K562 (cell line): Measurements from ENCODE around the gene GNG7. TPM values are rescaled to one million over a fixed set of nuclear protein-coding genes. Genes with fewer than 3 reads are reported as not detected.

Experiments
- ATAC-seq: fragments of 200-7000 bp; cut with Tn5 transposase; 3 replicates; pipeline ENCODE4 v1.9.1; 2020; ENCODE audit warnings: moderate library complexity
- BruUV-seq: library from RNA; stranded (reverse); fragments of 400-500 nt; replicated peaks from 2 replicates; lab custom pipeline; 2021; lab: Mats Ljungman, UMichigan
- CTCF ChIA-PET: fragments of 300-600 bp; formaldehyde crosslinking; extraction: SDS; loops from one replicate; lab custom pipeline; 2021; ENCODE audit warnings: low intra/inter-chr PET ratio; lab: Yijun Ruan, JAX
- POLR2A ChIA-PET: fragments of 300-600, 350-650 bp; sonication (Branson Sonifier 250); formaldehyde crosslinking; extraction: SDS; loops from one replicate; lab custom pipeline; 2021; ENCODE audit warnings: antibody characterized with exemption, inconsistent platforms; lab: Yijun Ruan, JAX
- DNase-seq, 4 experiments: peaks; one replicate each; pipeline versions ENCODE4 v3.0.0 to v3.0.0-alpha.2; 2011 to 2018; ENCODE audit warnings: low spot score in 3 of 4, mixed read lengths in 3 of 4; ENCODE audit errors: extremely low read depth in 1 of 4
- FAIRE-seq: peaks from 2 replicates; lab custom pipeline; 2011; peaks lifted over from hg19 to GRCh38; lab: Jason Lieb, UNC
- H2AFZ ChIP-seq: 2 replicates; pipeline ENCODE4 v1.6.0; 2011; ENCODE audit warnings: low read depth, low read length, control low read depth, inconsistent platforms
- H3K27ac ChIP-seq: fragments of 200-600 bp; 3 replicates; pipeline ENCODE4 v1.8.0; 2011; ENCODE audit warnings: low read depth, mild to moderate bottlenecking, control low read depth, inconsistent platforms, low read length, moderate library complexity, mixed read lengths; ENCODE audit errors: extremely low read depth
- H3K27me3 ChIP-seq, 2 experiments: fragments of 300-600 bp in 1 of 2; 2 replicates in 1 of 2; 3 replicates in 1 of 2; pipeline versions ENCODE4 v1.6.0 to v1.8.0; 2011; ENCODE audit warnings: inconsistent platforms in 2 of 2, low read length in 2 of 2, mild to moderate bottlenecking in 1 of 2, mixed read lengths in 1 of 2, moderate library complexity in 1 of 2; ENCODE audit not compliant: control insufficient read depth in 2 of 2, insufficient read depth in 2 of 2
- H3K36me3 ChIP-seq: fragments of 300-600 bp; 3 replicates; pipeline ENCODE4 v1.8.0; 2011; ENCODE audit warnings: mild to moderate bottlenecking, low read length, inconsistent platforms; ENCODE audit not compliant: control insufficient read depth, insufficient read depth
- H3K4me1 ChIP-seq, 2 experiments: fragments of 200-600 bp in 1 of 2; replicated peaks in 1 of 2; 2 replicates in 1 of 2; 3 replicates in 1 of 2; pipeline versions ENCODE4 v1.5.1 to v1.8.0; 2011; ENCODE audit warnings: inconsistent platforms in 2 of 2, low read length in 2 of 2, mild to moderate bottlenecking in 1 of 2, mixed read lengths in 1 of 2, moderate library complexity in 1 of 2; ENCODE audit not compliant: control insufficient read depth in 2 of 2, insufficient read depth in 2 of 2
- H3K4me2 ChIP-seq: 2 replicates; pipeline ENCODE4 v1.6.1; 2011; ENCODE audit warnings: low read length, control low read depth, inconsistent platforms, mixed read lengths; ENCODE audit not compliant: insufficient read depth
- H3K4me3 ChIP-seq: fragments of 200-600 bp; sonication (generic), shearing (Covaris generic); 2 replicates; pipeline ENCODE4 v1.5.1; 2016; ENCODE audit warnings: control low read depth, inconsistent platforms
- H3K79me2 ChIP-seq: fragments of 200-600 bp; 3 replicates; pipeline ENCODE4 v1.8.0; 2011; ENCODE audit warnings: low read length, inconsistent platforms; ENCODE audit not compliant: control insufficient read depth, insufficient read depth
- H3K9ac ChIP-seq, 2 experiments: 2 replicates each; pipeline versions ENCODE4 v1.6.0 to v1.6.1; 2011; ENCODE audit warnings: low read depth in 2 of 2, low read length in 2 of 2, control low read depth in 1 of 2, inconsistent platforms in 1 of 2, mild to moderate bottlenecking in 1 of 2, mixed read lengths in 1 of 2; ENCODE audit not compliant: insufficient read depth in 1 of 2
- H3K9me1 ChIP-seq: one replicate; pipeline ENCODE4 v1.6.0; 2011; ENCODE audit warnings: inconsistent platforms, mild to moderate bottlenecking, low read length, moderate library complexity; ENCODE audit not compliant: control insufficient read depth, insufficient read depth
- H3K9me3 ChIP-seq: replicated peaks from 2 replicates; pipeline ENCODE4 v1.5.1; 2011; ENCODE audit warnings: low read depth, low read length, inconsistent platforms; ENCODE audit not compliant: control insufficient read depth, insufficient read depth
- H4K20me1 ChIP-seq: replicated peaks from 2 replicates; pipeline ENCODE4 v1.6.1; 2011; ENCODE audit warnings: low read length, inconsistent platforms, mixed read lengths; ENCODE audit not compliant: control insufficient read depth, insufficient read depth
- KLF6 ChIP-seq: fragments of 250-450 bp; sonication (Bioruptor Pico); IDR thresholded peaks from 2 replicates; pipeline ENCODE4 v1.4.0; 2020; ENCODE audit warnings: mild to moderate bottlenecking, moderate library complexity, borderline replicate concordance
- NCOA2 ChIP-seq, 2 experiments: fragments of 450-650 bp; IDR thresholded peaks; 2 replicates each; pipeline ENCODE4 v1.6.1; 2018; ENCODE audit warnings: mild to moderate bottlenecking in 2 of 2, moderate library complexity in 1 of 2; ENCODE audit not compliant: partially characterized antibody in 2 of 2
- ZBTB7A ChIP-seq: IDR thresholded peaks from 2 replicates; pipeline ENCODE4 v1.6.1; 2011; ENCODE audit warnings: low read depth, mild to moderate bottlenecking, low read length, moderate library complexity, borderline replicate concordance; ENCODE audit not compliant: control insufficient read depth
- ZSCAN32 ChIP-seq: fragments of 450-650 bp; formaldehyde crosslinking; IDR thresholded peaks from 2 replicates; pipeline ENCODE4 v1.4.0; 2020; ENCODE audit warnings: mild to moderate bottlenecking, moderate library complexity
- WGBS: fragments of 100-300 bp; shearing (Covaris generic); methylation state at CpG from one replicate; pipeline ENCODE4 v1.1.6; 2016; ENCODE audit warnings: low coverage, mixed read lengths; ENCODE audit not compliant: insufficient coverage; ENCODE audit errors: missing lambda C conversion rate; 5-methylcytosine and 5-hydroxymethylcytosine counted together
- in situ Hi-C: fragments of 300-500 bp; cut with MboI; formaldehyde crosslinking; loops from 4 replicates; pipeline ENCODE4 v1.15.0; 2018; ENCODE audit warnings: inconsistent platforms, mixed read lengths
- intact Hi-C: fragments of 100-400 bp; cut with micrococcal nuclease; formaldehyde crosslinking; loops from 2 replicates; pipeline ENCODE4 v1.14.2; 2022
- polyA plus RNA-seq, 8 experiments: library from polyadenylated mRNA; depleted of rRNA in 4 of 8; stranded (reverse) in 5 of 8; unstranded in 3 of 8; fragments of >200 nt; fragmentation: Nextera tagmentation in 2 of 8; fragmentation: Illumina TruSeq in 1 of 8; extraction: Ambion mirVana in 2 of 8; extraction: Trizol in 1 of 8; gene quantifications; 2 replicates each; pipeline versions ENCODE4 v1.2.1 to v1.2.3, GENCODE V29; 2011 to 2014; ENCODE audit warnings: inconsistent platforms in 1 of 8, missing spikeins in 1 of 8
- total RNA-seq, 7 experiments: library from RNA; depleted of rRNA in 6 of 7; stranded (reverse); fragments of >200 nt in 6 of 7; fragmentation: Illumina TruSeq in 2 of 7; extraction: Trizol in 2 of 7; gene quantifications; 2 replicates each; pipeline versions ENCODE4 v1.2.1 to v1.2.3, GENCODE V29; 2011 to 2021; ENCODE audit warnings: low replicate concordance in 1 of 7
- TF ChIP-seq, protein P1 (sequence below): sonication (generic); IDR thresholded peaks from 2 replicates; pipeline ENCODE4 v1.6.1; 2016
- TF ChIP-seq, protein P2 (sequence below), 2 experiments: IDR thresholded peaks; 2 replicates each; pipeline ENCODE4 v1.6.1; 2012; ENCODE audit warnings: improper control_type of control experiment in 2 of 2, low read depth in 2 of 2, low read length in 2 of 2, borderline replicate concordance in 1 of 2
- TF ChIP-seq, protein P3 (sequence below): fragments of 450-650 bp; IDR thresholded peaks from 2 replicates; pipeline ENCODE4 v1.6.1; 2016

The GNG7 gene
- total and polyA plus RNA-seq, 9 of the 15 experiments (the other 6 are each of a cell fraction or from before 2014, with no cell fraction given) = 0.01 to 0.20 (median 0.06) TPM; not detected in 1

DNA sequence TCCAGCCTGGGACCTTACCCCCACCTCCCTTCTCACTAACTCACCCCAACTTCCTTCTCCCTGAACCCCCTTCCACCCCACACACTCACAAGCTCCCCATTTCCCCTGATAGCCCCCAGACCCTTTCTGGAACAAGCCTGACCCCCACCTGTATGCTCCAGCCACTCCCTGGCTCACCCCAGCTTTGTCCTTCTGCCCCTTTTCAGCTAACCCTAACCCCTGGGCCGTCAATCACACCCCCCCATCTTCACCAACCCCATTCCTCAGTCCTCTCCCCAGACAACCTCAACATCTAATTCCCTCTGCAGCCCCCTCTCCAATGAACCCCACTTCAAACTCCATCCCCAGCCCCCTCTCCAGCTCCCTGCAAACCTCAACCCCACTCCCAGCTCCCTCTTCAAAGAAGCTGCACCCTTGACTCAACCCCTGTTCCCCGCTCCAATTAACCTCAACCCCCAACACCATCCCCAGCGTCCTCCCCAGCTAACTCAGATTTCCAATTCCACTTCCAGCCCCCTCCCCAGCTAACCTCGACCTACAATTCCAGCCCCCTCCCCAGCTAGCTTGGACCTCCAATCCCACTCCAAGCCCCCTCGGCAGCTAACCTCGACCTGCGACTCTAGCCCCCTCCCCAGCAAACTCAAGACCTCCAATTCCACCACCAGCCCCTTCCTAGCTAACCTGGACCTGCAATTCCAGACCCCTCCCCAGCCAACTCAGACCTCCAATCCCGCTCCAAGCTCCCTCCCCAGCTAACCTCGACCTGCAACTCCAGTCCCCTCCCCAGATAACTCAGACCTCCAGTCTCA is 929 bp downstream of the GNG7 start:
- H3K9me1 ChIP-seq = no peaks in the 10 kb centered on the region
- no peaks in the 10 kb centered on the region for H3K9me3 ChIP-seq
- no peaks in the 10 kb centered on the region for H3K36me3 ChIP-seq
- FAIRE-seq (no peak), DNase-seq (no peak), ATAC-seq (no peak)
- no peaks in the 10 kb centered on the region for H4K20me1 ChIP-seq
- no peak overlapping the region for H3K27ac ChIP-seq
- no peaks in the 10 kb centered on the region for H3K79me2 ChIP-seq
- peaks cover 0 to 13% of the 10 kb centered on the region in 2 experiments; a peak in 2 of 5 replicates for H3K4me1 ChIP-seq
- TF ChIP-seq, protein P1, sequence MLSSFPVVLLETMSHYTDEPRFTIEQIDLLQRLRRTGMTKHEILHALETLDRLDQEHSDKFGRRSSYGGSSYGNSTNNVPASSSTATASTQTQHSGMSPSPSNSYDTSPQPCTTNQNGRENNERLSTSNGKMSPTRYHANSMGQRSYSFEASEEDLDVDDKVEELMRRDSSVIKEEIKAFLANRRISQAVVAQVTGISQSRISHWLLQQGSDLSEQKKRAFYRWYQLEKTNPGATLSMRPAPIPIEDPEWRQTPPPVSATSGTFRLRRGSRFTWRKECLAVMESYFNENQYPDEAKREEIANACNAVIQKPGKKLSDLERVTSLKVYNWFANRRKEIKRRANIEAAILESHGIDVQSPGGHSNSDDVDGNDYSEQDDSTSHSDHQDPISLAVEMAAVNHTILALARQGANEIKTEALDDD = no peak
- no peak for TF ChIP-seq KLF6
- TF ChIP-seq, protein P2, sequence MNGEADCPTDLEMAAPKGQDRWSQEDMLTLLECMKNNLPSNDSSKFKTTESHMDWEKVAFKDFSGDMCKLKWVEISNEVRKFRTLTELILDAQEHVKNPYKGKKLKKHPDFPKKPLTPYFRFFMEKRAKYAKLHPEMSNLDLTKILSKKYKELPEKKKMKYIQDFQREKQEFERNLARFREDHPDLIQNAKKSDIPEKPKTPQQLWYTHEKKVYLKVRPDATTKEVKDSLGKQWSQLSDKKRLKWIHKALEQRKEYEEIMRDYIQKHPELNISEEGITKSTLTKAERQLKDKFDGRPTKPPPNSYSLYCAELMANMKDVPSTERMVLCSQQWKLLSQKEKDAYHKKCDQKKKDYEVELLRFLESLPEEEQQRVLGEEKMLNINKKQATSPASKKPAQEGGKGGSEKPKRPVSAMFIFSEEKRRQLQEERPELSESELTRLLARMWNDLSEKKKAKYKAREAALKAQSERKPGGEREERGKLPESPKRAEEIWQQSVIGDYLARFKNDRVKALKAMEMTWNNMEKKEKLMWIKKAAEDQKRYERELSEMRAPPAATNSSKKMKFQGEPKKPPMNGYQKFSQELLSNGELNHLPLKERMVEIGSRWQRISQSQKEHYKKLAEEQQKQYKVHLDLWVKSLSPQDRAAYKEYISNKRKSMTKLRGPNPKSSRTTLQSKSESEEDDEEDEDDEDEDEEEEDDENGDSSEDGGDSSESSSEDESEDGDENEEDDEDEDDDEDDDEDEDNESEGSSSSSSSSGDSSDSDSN (IDR thresholded peaks at IDR 0.05; ENCODE audit: borderline replicate concordance in 1 of 2, low read depth in 2 of 2, low read length in 2 of 2) = no peak
- TF ChIP-seq NCOA2 (IDR thresholded peaks at IDR 0.05; ENCODE audit: partially characterized antibody in 2 of 2) = no peak
- TF ChIP-seq ZSCAN32 (CRISPR knock-in tag) = no peak
- TF ChIP-seq, protein P3, sequence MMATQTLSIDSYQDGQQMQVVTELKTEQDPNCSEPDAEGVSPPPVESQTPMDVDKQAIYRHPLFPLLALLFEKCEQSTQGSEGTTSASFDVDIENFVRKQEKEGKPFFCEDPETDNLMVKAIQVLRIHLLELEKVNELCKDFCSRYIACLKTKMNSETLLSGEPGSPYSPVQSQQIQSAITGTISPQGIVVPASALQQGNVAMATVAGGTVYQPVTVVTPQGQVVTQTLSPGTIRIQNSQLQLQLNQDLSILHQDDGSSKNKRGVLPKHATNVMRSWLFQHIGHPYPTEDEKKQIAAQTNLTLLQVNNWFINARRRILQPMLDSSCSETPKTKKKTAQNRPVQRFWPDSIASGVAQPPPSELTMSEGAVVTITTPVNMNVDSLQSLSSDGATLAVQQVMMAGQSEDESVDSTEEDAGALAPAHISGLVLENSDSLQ = peak; percentile 49
- TF ChIP-seq ZBTB7A = peak; percentile 48; the same call in 1 of the 2 replicates
- H3K27me3 ChIP-seq = peaks cover 28 to 48% of the 10 kb centered on the region in 2 experiments; a peak in 4 of 5 replicates
- 0% methylated on average over 5 of the region's 9 CpGs for WGBS
- H3K9ac ChIP-seq = peak overlapping the region in 1 of 2 experiments; percentile 17; a peak in 2 of 4 replicates
- no TSS peak for BruUV-seq
- intact Hi-C loops (no loop called here), in situ Hi-C loops (no loop called here)
- ChIA-PET CTCF (no interaction called here), POLR2A (interaction anchor here (0.6 kb wide), 1 partner anchor 63 kb away, joined by 3 read pairs; no protein-coding TSS in a partner anchor)
- no peak overlapping the region for H2AFZ ChIP-seq
- no peak overlapping the region for H3K4me3 ChIP-seq
- H3K4me2 ChIP-seq = no peak overlapping the region
